ENCODE data around the gene MFF.

GRCh38 chr2:227311861-227312506 is 13.1 kb upstream of the MFF start:
- TF ChIP-seq, protein P1, sequence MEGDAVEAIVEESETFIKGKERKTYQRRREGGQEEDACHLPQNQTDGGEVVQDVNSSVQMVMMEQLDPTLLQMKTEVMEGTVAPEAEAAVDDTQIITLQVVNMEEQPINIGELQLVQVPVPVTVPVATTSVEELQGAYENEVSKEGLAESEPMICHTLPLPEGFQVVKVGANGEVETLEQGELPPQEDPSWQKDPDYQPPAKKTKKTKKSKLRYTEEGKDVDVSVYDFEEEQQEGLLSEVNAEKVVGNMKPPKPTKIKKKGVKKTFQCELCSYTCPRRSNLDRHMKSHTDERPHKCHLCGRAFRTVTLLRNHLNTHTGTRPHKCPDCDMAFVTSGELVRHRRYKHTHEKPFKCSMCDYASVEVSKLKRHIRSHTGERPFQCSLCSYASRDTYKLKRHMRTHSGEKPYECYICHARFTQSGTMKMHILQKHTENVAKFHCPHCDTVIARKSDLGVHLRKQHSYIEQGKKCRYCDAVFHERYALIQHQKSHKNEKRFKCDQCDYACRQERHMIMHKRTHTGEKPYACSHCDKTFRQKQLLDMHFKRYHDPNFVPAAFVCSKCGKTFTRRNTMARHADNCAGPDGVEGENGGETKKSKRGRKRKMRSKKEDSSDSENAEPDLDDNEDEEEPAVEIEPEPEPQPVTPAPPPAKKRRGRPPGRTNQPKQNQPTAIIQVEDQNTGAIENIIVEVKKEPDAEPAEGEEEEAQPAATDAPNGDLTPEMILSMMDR (conservative IDR thresholded peaks at IDR 0.05; ENCODE audit: low read length), result no peak
- TF ChIP-seq EZH2phosphoT487 (IDR thresholded peaks at IDR 0.05; ENCODE audit: borderline replicate concordance), result no peak
